Activated CD4-positive, alpha-beta T cell treated with anti-CD3 and anti-CD28 coated beads, Interleukin-2, amount 10 ng/mL, durations not matched to agents 24 days and 14 days (primary cell): ENCODE data around the gene MBNL3. TPM values are rescaled to one million over a fixed set of nuclear protein-coding genes. Genes with fewer than 3 reads are reported as not detected.
"Not testable (repeated sequence)": the region's sequence is repeated elsewhere in the genome, so short reads cannot be mapped to it uniquely, and the experiment has no call there.

Source experiments
- DNase-seq: peaks from one replicate; pipeline ENCODE4 v3.0.0; 2022
- H3K27ac Mint-ChIP-seq: one replicate; pipeline ENCODE4 v1.8.0; 2022; ENCODE audit warnings: mild to moderate bottlenecking, mixed read lengths
- H3K27me3 Mint-ChIP-seq: one replicate; pipeline ENCODE4 v1.8.0; 2022; ENCODE audit warnings: mixed read lengths
- H3K36me3 Mint-ChIP-seq: one replicate; pipeline ENCODE4 v1.8.0; 2022; ENCODE audit warnings: low read depth, mild to moderate bottlenecking, mixed read lengths
- H3K4me1 Mint-ChIP-seq: one replicate; pipeline ENCODE4 v1.8.0; 2021; ENCODE audit warnings: mixed read lengths
- H3K4me3 Mint-ChIP-seq: one replicate; pipeline ENCODE4 v1.8.0; 2022; ENCODE audit warnings: mild to moderate bottlenecking, moderate library complexity, mixed read lengths
- H3K9me3 Mint-ChIP-seq: one replicate; pipeline ENCODE4 v1.8.0; 2021; ENCODE audit warnings: mixed read lengths
- intact Hi-C: fragments of 100-400 bp; cut with micrococcal nuclease; formaldehyde crosslinking; loops from one replicate; pipeline ENCODE4 v1.15.1; 2023
- total RNA-seq: library from RNA; stranded (reverse); gene quantifications from 2 replicates; pipeline ENCODE4 v1.2.3, GENCODE V29; 2022

The MBNL3 gene
- total RNA-seq, 1 donor from 2014 or later, result 12.2 TPM

GRCh38 chrX:132467989-132468388, 20.8 kb downstream of the MBNL3 start:
- H3K4me3 Mint-ChIP-seq, result no peak overlapping the region
- no peaks in the 10 kb centered on the region for H3K36me3 Mint-ChIP-seq
- no peaks in the 10 kb centered on the region for H3K9me3 Mint-ChIP-seq
- H3K4me1 Mint-ChIP-seq, result no peaks in the 10 kb centered on the region
- no peak for DNase-seq
- intact Hi-C loops, result no loop called here
- H3K27ac Mint-ChIP-seq, result no peak overlapping the region
- no peaks in the 10 kb centered on the region for H3K27me3 Mint-ChIP-seq

GRCh38 chrX:132467026-132467425, 21.8 kb downstream of the MBNL3 start:
- no peak overlapping the region for H3K27ac Mint-ChIP-seq
- H3K4me3 Mint-ChIP-seq, result no peak overlapping the region
- DNase-seq, result no peak
- no peaks in the 10 kb centered on the region for H3K27me3 Mint-ChIP-seq
- H3K36me3 Mint-ChIP-seq, result no peaks in the 10 kb centered on the region
- intact Hi-C loops, result no loop called here
- no peaks in the 10 kb centered on the region for H3K9me3 Mint-ChIP-seq
- no peaks in the 10 kb centered on the region for H3K4me1 Mint-ChIP-seq

DNA sequence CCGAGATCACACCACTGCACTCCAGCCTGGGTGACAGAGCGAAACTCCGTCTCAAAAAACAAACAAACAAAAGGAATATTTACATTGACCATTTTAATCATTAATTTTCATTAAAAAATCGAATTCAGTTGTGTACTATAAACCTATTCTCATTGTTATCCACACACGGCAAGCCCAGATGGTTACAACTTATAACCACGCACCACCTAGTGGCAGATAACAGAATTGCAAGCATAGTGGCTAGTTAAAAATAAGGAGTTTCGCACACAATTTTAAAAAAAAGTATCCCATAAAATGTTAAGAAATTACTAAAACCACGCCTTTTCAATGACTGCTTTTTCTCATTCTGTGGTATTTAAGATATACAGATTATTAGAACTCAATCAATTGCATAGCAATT, 25.4 kb downstream of the MBNL3 start:
- Mint-ChIP-seq H3K27ac (no peak overlapping the region), H3K4me3 (no peak overlapping the region), H3K36me3 (no peaks in the 10 kb centered on the region), H3K27me3 (no peaks in the 10 kb centered on the region), H3K9me3 (no peaks in the 10 kb centered on the region), H3K4me1 (no peaks in the 10 kb centered on the region)
- peak; percentile 57 for DNase-seq
- intact Hi-C loops, result no loop called here

DNA sequence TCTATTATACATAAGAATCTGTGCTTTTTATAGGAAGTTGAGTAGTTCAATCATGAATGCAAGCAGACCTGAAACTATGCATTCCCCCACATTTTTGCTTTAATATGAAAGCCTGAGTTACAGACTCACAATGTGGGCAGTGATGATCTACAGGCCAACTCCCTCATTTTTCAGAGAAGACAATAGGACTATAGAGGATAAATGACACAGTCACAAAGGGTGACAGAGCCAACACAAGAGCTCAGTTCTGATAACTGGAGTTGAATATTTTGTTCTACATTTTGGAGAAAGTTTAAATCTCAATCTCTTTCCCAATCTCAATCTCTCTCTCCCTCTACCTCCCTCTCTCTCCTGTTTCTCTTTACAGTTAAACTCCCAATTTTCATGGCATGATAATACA, 27.0 kb downstream of the MBNL3 start:
- no peak for DNase-seq
- intact Hi-C loops, result no loop called here
- Mint-ChIP-seq H3K36me3 (no peaks in the 10 kb centered on the region), H3K27me3 (no peaks in the 10 kb centered on the region), H3K27ac (no peak overlapping the region), H3K9me3 (no peaks in the 10 kb centered on the region), H3K4me1 (no peaks in the 10 kb centered on the region), H3K4me3 (no peak overlapping the region)

DNA sequence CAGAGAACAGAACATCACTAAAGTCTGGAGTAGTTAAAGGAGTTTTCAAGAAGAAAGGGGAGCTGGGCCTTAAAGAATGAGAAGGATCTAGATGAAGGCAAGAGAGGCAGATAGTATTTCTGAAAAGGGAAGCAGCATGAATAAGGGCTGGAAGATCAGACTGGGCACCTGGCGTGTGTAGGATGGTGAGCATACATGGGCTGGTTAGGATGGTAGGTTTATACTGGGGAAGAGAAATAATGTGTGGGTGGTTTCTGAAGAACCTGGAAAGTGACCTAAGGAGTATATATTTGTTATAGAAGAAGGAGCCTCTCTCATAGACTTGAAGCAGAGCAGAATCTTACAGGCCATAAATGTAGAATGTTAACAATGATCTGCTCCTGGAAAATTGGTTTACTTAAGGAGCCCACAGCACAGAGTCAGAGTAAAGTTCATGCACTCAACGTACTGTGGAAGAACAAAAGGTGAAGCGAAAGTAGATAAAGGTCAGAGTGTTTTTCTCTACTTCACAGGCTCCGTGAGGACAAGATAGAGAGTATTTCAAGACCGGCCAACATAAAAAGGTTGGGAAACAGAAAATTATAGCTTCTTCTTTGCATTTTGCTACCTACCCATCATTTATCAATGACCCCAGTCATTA, 35.8 kb downstream of the MBNL3 start:
- intact Hi-C loops, result no loop called here
- Mint-ChIP-seq H3K36me3 (peaks cover 4% of the 10 kb centered on the region), H3K4me3 (no peak overlapping the region), H3K4me1 (no peaks in the 10 kb centered on the region), H3K27ac (no peak overlapping the region), H3K27me3 (no peaks in the 10 kb centered on the region), H3K9me3 (peaks cover 14% of the 10 kb centered on the region)
- DNase-seq, result no peak

DNA sequence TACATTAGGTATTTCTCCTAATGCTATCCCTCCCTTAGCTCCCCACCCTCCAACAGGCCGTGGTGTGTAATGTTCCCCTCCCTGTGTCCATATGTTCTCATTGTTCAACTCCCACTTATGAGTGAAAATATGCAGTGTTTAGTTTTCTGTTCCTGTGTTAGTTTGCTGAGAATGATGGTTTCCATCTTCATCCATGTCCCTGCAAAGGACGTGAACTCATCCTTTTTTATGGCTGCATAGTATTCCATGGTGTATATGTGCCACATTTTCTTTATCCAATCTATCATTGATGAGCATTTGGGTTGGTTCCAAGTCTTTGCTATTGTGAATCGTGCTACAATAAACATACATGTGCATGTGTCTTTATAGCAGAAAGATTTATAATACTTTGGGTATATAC, 42.9 kb downstream of the MBNL3 start:
- H3K36me3 Mint-ChIP-seq, DNase-seq, intact Hi-C loops, H3K27ac Mint-ChIP-seq, H3K27me3 Mint-ChIP-seq, H3K4me1 Mint-ChIP-seq, H3K4me3 Mint-ChIP-seq: not testable (repeated sequence)
- H3K9me3 Mint-ChIP-seq, result peaks cover 15% of the 10 kb centered on the region

- H3K4me1 Mint-ChIP-seq, result no peaks in the 10 kb centered on the region
- no peaks in the 10 kb centered on the region for H3K27me3 Mint-ChIP-seq
- H3K9me3 Mint-ChIP-seq, result peaks cover 11% of the 10 kb centered on the region
- H3K4me3 Mint-ChIP-seq, result no peak overlapping the region
- no peak overlapping the region for H3K27ac Mint-ChIP-seq
- H3K36me3 Mint-ChIP-seq, result peaks cover 2% of the 10 kb centered on the region
- DNase-seq, result no peak
- intact Hi-C loops, result no loop called here
These were observed 43.9 kb downstream of the MBNL3 start for GRCh38 chrX:132444936-132445335.

DNA sequence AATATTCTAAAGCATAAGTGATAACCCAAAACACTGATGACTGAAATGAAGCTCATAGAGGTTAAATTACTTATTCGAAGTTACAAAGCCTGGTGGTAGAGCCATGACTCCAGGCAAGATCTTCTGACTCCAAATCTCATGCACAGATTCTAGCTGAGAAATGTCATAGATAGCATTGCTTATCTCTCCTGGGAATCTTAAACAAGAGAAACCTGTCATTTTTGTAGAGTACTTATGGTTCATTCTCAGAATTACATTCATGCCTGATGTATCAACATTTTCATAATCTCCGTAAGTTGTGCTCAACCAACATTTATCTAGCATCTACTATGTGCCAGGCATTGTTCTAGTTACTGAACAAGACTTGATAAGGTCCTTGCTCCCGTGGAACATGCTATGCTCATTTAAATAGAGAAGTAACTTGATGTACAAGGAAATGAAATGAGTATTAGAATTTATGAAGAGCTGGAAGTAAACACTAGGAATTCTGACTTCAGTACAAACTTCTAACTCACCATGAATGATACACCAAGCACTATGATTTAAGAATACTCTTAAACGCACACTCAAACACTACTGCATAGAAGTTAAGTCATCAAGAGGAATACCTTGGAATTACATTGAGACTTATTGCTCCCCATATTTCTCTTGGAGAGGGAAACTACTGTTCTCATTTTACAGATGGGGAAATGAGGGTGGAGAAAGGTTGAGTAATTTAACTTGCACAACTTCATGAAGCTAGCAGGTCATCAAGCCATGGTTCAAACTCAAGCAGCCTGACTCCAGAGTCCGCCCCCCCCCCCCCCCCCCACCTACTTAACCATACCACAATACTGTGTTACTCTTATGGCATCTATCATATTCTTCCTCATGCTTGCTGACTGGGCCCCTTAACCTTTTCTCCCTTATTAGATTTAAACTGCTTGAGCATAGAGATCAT, 45.4 kb downstream of the MBNL3 start:
- Mint-ChIP-seq H3K36me3 (no peaks in the 10 kb centered on the region), H3K27ac (no peak overlapping the region), H3K4me1 (no peaks in the 10 kb centered on the region), H3K27me3 (no peaks in the 10 kb centered on the region), H3K4me3 (no peak overlapping the region), H3K9me3 (peaks cover 5% of the 10 kb centered on the region)
- intact Hi-C loops, result no loop called here
- DNase-seq, result no peak

GRCh38 chrX:132442691-132443090, 46.1 kb downstream of the MBNL3 start:
- no peak for DNase-seq
- intact Hi-C loops, result no loop called here
- Mint-ChIP-seq H3K27ac (no peak overlapping the region), H3K4me1 (no peaks in the 10 kb centered on the region), H3K27me3 (no peaks in the 10 kb centered on the region), H3K4me3 (no peak overlapping the region), H3K36me3 (no peaks in the 10 kb centered on the region), H3K9me3 (peaks cover 4% of the 10 kb centered on the region)

- no peaks in the 10 kb centered on the region for H3K27me3 Mint-ChIP-seq
- no peak for DNase-seq
These were observed 53.6 kb downstream of the MBNL3 start for GRCh38 chrX:132435222-132435621.

DNA sequence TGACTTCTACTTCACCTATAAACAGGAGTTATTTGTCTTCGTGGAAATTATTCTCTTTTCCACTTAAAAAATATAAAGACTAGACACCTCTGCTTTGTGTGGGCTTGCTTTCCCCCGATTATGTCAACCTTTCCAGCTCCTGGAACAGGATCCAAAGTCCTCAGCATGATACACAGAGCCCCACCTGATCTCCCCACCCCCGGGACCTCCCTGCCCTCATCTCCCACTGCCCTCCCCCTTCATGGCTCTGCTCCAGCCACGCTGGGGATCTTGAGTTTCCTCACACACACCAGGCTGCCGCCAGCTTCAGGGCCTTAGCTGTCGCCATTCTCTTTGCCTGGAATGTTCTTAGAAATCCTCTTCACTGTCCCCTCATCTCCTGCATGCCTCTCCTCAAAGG, 55.3 kb downstream of the MBNL3 start:
- Mint-ChIP-seq H3K27ac (no peak overlapping the region), H3K4me1 (no peaks in the 10 kb centered on the region), H3K4me3 (no peak overlapping the region), H3K36me3 (no peaks in the 10 kb centered on the region), H3K27me3 (no peaks in the 10 kb centered on the region), H3K9me3 (no peaks in the 10 kb centered on the region)
- DNase-seq, result no peak
- intact Hi-C loops, result no loop called here

More at GRCh38 chrX:132435222-132435621, 53.6 kb downstream of the MBNL3 start:
- Mint-ChIP-seq H3K9me3 (no peaks in the 10 kb centered on the region), H3K36me3 (no peaks in the 10 kb centered on the region), H3K4me1 (no peaks in the 10 kb centered on the region), H3K27ac (no peak overlapping the region), H3K4me3 (no peak overlapping the region)
- intact Hi-C loops, result no loop called here

- no peaks in the 10 kb centered on the region for H3K9me3 Mint-ChIP-seq
- H3K4me3 Mint-ChIP-seq, result no peak overlapping the region
- no peak for DNase-seq
- intact Hi-C loops, result no loop called here
- no peaks in the 10 kb centered on the region for H3K27me3 Mint-ChIP-seq
- no peaks in the 10 kb centered on the region for H3K4me1 Mint-ChIP-seq
- no peaks in the 10 kb centered on the region for H3K36me3 Mint-ChIP-seq
- no peak overlapping the region for H3K27ac Mint-ChIP-seq
These were observed 55.8 kb downstream of the MBNL3 start for GRCh38 chrX:132433001-132433400.

DNA sequence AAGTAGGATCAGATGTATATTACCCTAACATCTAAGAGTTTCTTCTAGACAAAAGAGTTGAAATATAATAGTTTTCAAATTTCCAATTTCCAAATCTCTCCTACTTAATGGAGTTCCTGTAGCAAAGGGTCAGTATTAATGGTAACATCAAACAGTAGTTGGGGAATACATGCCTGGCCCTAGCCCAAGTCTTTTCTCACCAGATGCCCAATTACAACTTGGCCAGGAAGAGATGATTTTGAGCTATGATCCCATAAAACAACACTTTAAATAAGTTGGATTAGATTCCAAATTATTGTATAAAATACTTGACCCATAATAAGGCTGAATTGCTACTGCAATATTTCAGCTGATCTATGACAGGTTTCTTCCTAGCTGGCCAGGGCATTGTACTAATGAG, 59.9 kb downstream of the MBNL3 start:
- no peaks in the 10 kb centered on the region for H3K27me3 Mint-ChIP-seq
- no peak overlapping the region for H3K4me3 Mint-ChIP-seq

GRCh38 chrX:132426695-132427281, 62.0 kb downstream of the MBNL3 start:
- Mint-ChIP-seq H3K4me3 (no peak overlapping the region), H3K9me3 (no peaks in the 10 kb centered on the region)

More for the DNA sequence above, 59.9 kb downstream of the MBNL3 start:
- Mint-ChIP-seq H3K9me3 (no peaks in the 10 kb centered on the region), H3K4me1 (peaks cover 3% of the 10 kb centered on the region), H3K27ac (no peak overlapping the region), H3K36me3 (no peaks in the 10 kb centered on the region)
- intact Hi-C loops, result no loop called here
- no peak for DNase-seq

More at GRCh38 chrX:132426695-132427281, 62.0 kb downstream of the MBNL3 start:
- H3K27me3 Mint-ChIP-seq, result no peaks in the 10 kb centered on the region
- intact Hi-C loops, result no loop called here
- H3K27ac Mint-ChIP-seq, result no peak overlapping the region
- DNase-seq, result no peak
- H3K36me3 Mint-ChIP-seq, result no peaks in the 10 kb centered on the region
- peaks cover 3% of the 10 kb centered on the region for H3K4me1 Mint-ChIP-seq
